Stimulated activated CD4-positive, alpha-beta T cell treated with anti-CD3 and anti-CD28 coated beads, Interleukin-4, amount 100 ng/mL, for 24 hours (primary cell): ENCODE measurements around the gene WNK4.
A peak's percentile ranks its signal among the peaks of the same experiment; 100 is the strongest.

Experiments
- DNase-seq: peaks from one replicate; pipeline ENCODE4 v3.0.0-alpha.2; 2020

Gene WNK4

DNA sequence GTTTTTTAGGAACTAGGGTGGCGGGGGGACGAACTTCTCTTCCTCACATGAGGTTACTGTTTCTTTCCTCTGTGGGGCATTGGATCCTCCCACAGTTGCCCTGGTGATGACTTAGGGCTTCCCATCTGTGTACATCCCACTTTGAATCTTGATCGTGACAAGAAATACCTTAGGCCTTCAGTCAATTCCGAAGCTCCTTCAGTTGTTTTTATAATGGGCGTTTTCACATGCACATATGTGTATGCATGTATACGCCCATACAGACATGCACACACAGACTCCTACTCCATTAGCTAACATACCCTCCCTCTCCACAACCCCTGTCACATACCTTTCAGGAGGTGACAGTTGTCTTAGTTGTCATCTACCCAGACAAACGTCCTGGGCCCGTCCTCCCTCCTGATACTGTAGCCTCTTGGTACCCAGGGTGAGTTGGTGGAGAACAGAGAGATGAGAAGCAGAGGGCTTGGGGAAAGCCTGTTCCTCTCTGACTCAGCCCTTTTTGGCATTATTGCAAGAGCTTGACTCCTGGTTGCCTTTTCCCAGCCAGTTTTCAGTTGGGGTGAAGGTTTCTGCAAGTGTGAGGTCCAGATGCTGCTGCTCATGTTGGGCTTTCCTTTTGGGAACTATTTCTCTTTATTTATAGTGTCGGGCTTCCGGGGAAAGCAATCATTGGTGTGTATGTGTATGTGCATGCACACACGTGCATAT is 61.7 kb downstream of the WNK4 start:
- DNase-seq, result no peak

DNA sequence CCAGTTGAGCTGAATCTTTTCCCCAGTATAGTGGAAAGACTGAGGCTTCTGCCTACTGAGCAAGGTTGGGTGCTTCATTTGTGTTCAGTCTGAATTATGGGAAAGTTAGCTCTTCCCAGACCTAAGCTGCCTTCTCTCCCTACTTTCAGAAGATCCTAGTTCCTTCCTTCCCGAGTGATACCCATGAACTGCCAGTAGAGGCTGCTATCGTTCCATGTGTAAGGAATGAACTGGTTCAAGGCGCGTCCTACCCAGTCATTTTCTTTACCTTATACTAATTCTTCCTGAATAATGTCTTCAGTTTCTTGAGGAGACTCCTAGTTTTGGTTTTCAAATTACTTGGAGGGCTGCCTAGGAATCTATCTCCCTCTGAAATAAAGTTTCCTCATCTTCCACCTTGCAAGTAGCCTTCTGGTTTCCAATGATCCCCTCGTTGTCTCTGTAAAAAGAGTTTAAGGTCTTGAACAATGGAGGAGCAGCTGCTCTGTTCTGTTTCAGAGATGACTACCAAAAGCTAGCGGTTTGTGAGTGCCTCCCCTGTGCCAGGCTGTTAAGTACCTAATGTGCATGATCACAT is 63.0 kb downstream of the WNK4 start:
- no peak for DNase-seq

- no peak for DNase-seq
Measured at GRCh38 chr17:42844271-42844670, 63.9 kb downstream of the WNK4 start, which contains the start of gene AOC2. AOC2 (plus strand) TSS chr17:42844580; CDS start chr17:42844627, 47 bp downstream.

- no peak for DNase-seq
Measured at GRCh38 chr17:42844761-42845555, 64.5 kb downstream of the WNK4 start.

- DNase-seq, result no peak
Measured at GRCh38 chr17:42845556-42845917, 65.1 kb downstream of the WNK4 start.

GRCh38 chr17:42845918-42846593 is 65.6 kb downstream of the WNK4 start:
- peak; percentile 49 for DNase-seq
